Testis (tissue), 2 donors: ENCODE results near the gene SYNPO.

Source experiments
- POLR2A ChIP-seq: fragments of 450-650 bp; IDR thresholded peaks from one replicate; pipeline ENCODE4 v1.6.1; 2017; ENCODE audit warnings: antibody characterized with exemption, mild to moderate bottlenecking, moderate library complexity
- TF ChIP-seq, protein P1 (sequence below), 3 experiments: fragments of 450-650 bp in 2 of 3; fragments of 200-600 bp in 1 of 3; sonication (generic) in 1 of 3; IDR thresholded peaks; one replicate each; pipeline ENCODE4 v1.5.1; 2016 to 2019; ENCODE audit warnings: antibody characterized with exemption in 3 of 3, mild to moderate bottlenecking in 2 of 3, moderate library complexity in 1 of 3

DNA sequence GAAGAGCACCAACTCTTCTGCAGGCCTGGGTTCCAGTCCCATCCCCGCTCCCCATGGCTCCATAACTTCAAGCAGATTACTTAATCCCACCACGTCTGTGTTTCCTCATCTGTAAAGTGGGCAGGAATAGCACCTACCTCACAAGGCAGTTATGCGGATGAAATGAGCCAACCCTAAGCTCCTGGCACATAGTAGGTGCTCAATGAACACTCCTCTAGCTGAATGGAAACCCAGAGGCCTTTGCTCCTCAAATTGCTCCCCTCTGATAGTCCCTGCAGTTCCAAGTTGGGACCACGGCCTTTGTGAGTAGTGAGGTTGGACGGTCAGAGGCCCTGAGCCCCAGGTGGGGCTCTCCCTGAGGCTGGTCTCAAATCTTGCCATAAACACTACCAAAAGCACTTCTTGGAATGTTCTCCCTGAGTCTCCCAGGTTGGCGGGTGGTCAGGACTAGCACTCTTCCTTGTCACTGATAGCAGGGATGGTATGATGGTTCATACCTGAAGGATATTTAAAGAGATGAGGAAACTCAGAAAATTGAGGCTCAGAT is 35.5 kb upstream of the SYNPO start:
- TF ChIP-seq, protein P1, sequence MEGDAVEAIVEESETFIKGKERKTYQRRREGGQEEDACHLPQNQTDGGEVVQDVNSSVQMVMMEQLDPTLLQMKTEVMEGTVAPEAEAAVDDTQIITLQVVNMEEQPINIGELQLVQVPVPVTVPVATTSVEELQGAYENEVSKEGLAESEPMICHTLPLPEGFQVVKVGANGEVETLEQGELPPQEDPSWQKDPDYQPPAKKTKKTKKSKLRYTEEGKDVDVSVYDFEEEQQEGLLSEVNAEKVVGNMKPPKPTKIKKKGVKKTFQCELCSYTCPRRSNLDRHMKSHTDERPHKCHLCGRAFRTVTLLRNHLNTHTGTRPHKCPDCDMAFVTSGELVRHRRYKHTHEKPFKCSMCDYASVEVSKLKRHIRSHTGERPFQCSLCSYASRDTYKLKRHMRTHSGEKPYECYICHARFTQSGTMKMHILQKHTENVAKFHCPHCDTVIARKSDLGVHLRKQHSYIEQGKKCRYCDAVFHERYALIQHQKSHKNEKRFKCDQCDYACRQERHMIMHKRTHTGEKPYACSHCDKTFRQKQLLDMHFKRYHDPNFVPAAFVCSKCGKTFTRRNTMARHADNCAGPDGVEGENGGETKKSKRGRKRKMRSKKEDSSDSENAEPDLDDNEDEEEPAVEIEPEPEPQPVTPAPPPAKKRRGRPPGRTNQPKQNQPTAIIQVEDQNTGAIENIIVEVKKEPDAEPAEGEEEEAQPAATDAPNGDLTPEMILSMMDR (IDR thresholded peaks at IDR 0.05): no peak
- TF ChIP-seq POLR2A: no peak
